GM12801 (cell line): ENCODE measurements around the gene CNIH2.

Experiments
- TF ChIP-seq, protein P1 (sequence below): IDR thresholded peaks from one replicate; pipeline ENCODE4 v1.5.1; 2011; ENCODE audit warnings: control low read depth; ENCODE audit not compliant: insufficient read length; ENCODE audit errors: extremely low read depth

The CNIH2 gene

DNA sequence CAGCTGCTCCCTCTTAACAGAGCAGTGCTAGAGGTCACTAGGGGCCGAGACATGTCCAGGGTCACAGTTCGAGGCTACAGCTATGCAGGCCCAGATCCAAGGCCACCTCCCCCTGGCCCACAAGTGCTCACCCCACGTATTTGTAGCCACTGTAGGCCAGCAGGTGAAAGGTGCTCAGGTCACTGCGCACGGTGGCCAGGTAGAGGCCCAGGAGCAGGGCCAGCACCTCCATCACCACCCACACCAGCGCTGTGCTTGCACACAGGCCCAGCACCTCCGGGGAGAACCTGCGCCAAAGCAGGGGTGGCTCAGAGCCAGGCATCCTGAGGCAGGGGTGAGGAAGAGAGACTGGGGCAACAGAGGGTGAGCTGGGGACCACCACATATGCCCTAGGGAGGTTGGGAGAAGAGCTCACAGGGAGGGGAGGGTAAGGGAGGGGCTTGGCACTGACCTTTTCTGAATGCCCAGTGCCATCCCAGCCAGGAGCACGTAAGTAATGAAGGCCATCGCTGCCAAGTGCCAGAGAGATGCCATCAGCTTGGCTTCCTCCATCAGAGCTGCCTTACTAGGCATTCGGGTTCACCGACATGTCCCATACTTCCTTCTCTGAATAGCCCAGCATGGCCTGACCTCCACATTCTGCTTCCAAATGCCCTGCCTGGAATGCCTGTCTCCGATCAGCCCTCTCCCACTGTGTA is 7.4 kb downstream of the CNIH2 start:
- TF ChIP-seq, protein P1, sequence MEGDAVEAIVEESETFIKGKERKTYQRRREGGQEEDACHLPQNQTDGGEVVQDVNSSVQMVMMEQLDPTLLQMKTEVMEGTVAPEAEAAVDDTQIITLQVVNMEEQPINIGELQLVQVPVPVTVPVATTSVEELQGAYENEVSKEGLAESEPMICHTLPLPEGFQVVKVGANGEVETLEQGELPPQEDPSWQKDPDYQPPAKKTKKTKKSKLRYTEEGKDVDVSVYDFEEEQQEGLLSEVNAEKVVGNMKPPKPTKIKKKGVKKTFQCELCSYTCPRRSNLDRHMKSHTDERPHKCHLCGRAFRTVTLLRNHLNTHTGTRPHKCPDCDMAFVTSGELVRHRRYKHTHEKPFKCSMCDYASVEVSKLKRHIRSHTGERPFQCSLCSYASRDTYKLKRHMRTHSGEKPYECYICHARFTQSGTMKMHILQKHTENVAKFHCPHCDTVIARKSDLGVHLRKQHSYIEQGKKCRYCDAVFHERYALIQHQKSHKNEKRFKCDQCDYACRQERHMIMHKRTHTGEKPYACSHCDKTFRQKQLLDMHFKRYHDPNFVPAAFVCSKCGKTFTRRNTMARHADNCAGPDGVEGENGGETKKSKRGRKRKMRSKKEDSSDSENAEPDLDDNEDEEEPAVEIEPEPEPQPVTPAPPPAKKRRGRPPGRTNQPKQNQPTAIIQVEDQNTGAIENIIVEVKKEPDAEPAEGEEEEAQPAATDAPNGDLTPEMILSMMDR = no peak

DNA sequence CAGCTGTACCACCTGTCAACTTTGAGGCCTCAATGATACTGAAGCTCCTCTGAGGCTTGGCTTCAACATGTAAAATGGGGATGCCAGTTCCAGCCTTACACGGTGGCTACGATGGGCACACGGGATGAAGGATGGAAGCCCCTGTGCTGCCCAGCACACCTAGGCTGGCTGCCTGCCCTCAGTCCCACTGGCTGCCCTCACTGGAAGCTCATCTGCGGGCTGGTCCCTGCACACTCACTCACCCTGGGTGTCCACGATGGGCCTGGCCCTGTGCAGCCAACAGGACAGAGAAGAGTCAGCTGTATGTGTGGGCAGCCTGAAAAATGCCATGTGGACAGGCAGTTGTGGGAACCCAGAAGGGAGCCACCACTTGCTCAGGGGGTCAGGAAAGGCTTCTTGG is 8.7 kb downstream of the CNIH2 start:
- TF ChIP-seq, protein P1 = no peak

DNA sequence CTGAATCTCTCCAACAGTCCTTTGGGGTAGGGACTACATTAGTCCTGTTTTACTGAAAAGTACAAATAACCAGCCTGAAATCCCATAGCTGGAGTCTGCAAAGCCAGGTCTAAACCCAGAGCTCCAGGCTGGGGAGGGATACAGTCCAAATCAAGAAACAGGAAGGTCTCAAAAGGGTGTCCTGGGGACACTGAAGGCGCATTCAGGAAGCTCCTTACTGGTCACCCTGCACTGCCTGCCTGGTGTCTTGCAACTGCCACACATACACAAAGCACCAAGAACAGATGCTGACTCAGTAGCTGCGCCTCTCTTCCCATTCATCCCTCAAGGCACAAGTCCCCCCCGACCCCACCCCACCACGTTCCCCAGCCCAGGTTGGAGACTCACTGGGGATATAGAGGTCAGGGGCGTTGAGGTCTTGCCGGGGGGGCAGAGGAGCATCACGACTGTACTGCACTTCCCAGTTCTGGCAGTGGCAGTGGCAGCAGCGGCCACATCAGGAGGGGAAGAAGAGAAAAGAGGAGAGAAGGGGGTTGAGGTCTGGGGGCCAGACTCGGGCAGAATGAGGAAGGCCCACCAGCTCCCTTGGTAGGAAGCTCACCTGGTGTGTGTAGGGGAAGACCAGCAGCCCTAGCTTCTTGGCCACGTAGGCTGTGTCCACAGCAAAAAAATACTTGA is 9.4 kb downstream of the CNIH2 start:
- TF ChIP-seq, protein P1 = no peak

DNA sequence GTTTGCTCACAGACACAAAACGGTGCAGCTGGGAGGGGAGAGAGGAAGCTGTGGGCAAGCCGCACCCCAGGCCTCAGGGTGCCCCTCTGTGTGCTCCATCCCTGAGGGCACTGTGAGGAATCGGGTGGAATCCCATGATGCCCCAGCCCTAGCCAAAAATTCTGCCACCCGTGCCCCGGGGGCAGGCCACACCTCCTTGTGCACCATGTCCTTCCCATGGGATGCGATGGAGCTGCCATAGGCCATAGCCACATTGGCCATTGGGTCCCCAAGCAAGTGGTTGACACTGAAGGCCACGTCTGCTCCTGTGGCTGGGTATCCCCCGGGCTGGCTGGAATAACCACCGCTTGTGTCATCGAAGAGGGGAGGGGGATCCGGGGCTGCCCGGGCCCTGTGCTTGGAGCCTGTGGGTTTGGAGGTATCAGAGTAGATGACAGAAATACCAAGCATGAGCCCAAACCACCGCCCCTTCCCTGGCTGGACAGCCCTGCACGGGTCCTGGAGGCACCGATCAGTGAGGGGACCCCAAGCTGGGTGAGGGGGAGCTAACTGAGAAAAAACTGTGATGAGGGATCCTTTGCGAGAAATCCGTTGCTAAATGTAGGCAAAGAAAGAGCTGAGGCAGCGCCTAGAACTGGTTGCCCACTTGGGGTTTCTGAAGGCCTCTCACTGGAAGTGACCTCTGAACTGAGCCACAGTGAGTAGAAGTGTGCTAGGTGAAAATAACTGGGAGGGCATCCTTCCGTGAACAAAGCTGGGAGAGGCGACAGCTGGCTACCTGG is 10.1 kb downstream of the CNIH2 start:
- TF ChIP-seq, protein P1 = no peak

DNA sequence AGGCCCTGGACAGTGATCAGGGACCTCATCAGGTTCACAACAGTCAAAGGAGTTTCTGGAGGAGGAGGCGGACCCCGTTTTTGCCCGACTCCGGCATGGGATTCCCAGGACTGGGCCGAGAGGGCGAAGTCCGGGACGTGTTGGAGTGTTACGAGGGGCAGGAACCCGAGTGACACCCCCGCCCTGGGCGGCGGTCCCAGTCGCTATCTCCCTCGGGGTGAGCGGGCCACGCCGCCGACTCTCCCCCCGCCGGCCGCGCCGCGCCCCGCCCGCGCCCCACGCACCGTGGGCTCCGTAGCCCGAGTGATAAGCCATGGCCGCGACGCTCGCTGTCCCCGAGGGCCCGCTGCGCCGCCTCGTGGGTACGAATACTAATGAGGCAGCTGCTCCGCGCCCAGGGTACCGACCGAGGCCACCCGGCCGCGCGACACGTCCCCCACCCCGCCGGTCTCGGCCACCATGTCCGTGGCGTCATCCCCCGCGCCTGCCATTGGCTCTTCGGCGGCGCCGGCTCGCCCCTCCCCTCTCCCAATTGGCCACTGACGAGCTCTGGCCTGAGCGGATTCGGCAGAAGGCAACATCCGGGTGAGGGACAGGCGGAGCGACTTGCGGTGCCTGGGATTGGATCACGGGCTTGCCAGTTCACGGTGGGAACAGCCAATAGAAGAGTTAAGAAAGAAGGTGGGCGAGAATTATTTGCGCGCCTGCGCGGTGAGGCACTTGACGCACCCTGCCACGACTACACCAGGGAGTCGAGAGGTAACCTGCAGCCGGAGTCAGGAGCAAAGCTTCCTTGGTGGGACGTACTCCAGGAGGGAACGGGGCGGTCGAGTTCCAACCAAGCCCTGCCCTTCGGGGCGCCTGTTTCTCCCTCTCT is 10.9 kb downstream of the CNIH2 start, which contains the start of gene YIF1A:
Gene YIF1A (minus strand): TSS at position 473 of the 877 bp plus-strand sequence. CDS start 158 bp downstream, at position 315.
- TF ChIP-seq, protein P1 = no peak

DNA sequence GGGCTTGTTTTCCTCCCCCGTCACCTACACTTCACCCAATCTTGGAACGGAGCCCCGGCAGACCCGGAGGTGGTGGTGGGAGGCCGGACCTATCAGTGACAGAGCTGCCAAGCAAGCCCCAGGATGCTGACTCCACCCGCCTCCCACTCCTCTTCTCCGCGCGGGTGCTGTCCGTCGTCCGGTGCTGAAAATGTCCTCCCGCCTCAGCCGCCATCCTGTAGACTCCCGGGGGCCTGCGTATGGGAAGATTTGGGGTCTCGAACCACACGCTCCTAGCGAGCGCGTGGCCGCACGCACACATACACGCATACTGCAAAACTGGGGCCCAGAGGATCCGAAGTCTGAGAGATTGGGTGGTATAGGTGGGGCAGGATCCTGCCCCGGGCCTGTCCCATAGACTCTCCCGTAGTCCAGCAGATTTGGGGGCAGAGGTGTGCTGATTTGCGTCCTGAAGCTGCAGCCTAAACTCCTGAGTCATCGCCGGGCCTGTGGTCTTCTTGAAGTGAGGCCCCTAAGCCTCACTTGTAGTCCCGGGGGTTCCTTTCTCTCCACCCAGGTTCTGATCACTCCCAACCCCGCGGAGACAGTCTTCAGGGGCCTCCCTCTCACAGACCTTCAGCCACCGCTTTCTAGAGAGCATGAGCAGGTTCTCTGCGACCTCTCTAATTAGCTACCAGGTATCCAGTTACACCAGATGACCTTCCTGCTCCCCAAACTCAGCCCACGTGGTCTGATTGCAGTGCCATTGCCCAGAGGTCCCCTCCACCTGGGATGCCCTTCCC is 11.8 kb downstream of the CNIH2 start:
- TF ChIP-seq, protein P1 = no peak
